Adrenal gland (tissue), 12 donors: ENCODE data around the gene ABCA13. TPM values are rescaled to one million over a fixed set of nuclear protein-coding genes. Genes with fewer than 3 reads are reported as not detected.

Source experiments
- DNase-seq, 7 donors: peaks; one replicate each; pipeline ENCODE4 v3.0.0-alpha.2; 2019 to 2020
- H3K27ac ChIP-seq, 5 donors: fragments of 200-600 bp; sonication (generic) in 4 of 5; 1 replicate in 3 of 5; 2 replicates in 2 of 5; pipeline versions ENCODE4 v1.5.1 to v1.8.0; 2016 to 2020; ENCODE audit warnings: mild to moderate bottlenecking in 1 of 5
- H3K27me3 ChIP-seq: fragments of 200-600 bp; 2 replicates; pipeline ENCODE4 v1.8.0; 2021
- H3K36me3 ChIP-seq, 2 donors: fragments of 200-600 bp; replicated peaks in 1 of 2; 1 replicate in 1 of 2; 2 replicates in 1 of 2; pipeline versions ENCODE4 v1.5.1 to v1.8.0; 2018 to 2022
- H3K4me1 ChIP-seq, 2 donors: fragments of 200-600 bp; replicated peaks in 1 of 2; 1 replicate in 1 of 2; 2 replicates in 1 of 2; pipeline versions ENCODE4 v1.5.1 to v1.8.0; 2018 to 2021
- H3K4me3 ChIP-seq, 4 donors: fragments of 200-600 bp; sonication (generic) in 3 of 4; one replicate each; pipeline ENCODE4 v1.5.1; 2016 to 2018
- H3K9me3 ChIP-seq, 3 donors: fragments of 200-600 bp; sonication (generic) in 1 of 3; replicated peaks in 1 of 3; 1 replicate in 2 of 3; 2 replicates in 1 of 3; pipeline versions ENCODE4 v1.5.1 to v1.8.0; 2016 to 2021
- POLR2A ChIP-seq, 2 donors: fragments of 450-650 bp; IDR thresholded peaks; one replicate each; pipeline ENCODE4 v1.6.1; 2017; ENCODE audit warnings: antibody characterized with exemption in 2 of 2, mild to moderate bottlenecking in 2 of 2, moderate library complexity in 1 of 2
- whole genome bisulfite sequencing, 4 donors: extraction: QIAGEN DNeasy Blood & Tissue Kit in 2 of 4; methylation state at CpG; one replicate each; pipeline versions ENCODE4 v1.1.5 to v1.1.7; 2013 to 2017; 5-methylcytosine and 5-hydroxymethylcytosine counted together
- intact Hi-C, 2 donors: fragments of 100-400 bp; cut with DNase I; formaldehyde crosslinking; loops; one replicate each; pipeline versions ENCODE4 v1.14.1 to v1.15.0; 2022 to 2023
- polyA plus RNA-seq, 3 donors: library from polyadenylated mRNA; stranded (reverse); fragments of 200-250 nt in 2 of 3; fragments of 350-450 nt in 1 of 3; fragmentation: Illumina TruSeq in 1 of 3; extraction: RNeasy Lipid Tissue Mini Kit (QIAGEN cat#74804) in 1 of 3; gene quantifications; one replicate each; pipeline ENCODE4 v1.2.3, GENCODE V29; 2013 to 2014
- total RNA-seq, 9 donors: library from RNA; depleted of rRNA in 4 of 9; stranded (reverse); fragments of >200 nt in 4 of 9; fragments of 120-200 nt in 1 of 9; fragmentation: NEBNext Ultra II Directional in 1 of 9; extraction: Animal tissue kit (Norgen Biotek cat#: 25700) in 1 of 9; gene quantifications; one replicate each; pipeline versions ENCODE4 v1.1.0 to v1.2.4, GENCODE V29; 2013 to 2023
- TF ChIP-seq, protein P1 (sequence below), 6 experiments: fragments of 450-650 bp in 4 of 6; fragments of 200-600 bp in 2 of 6; sonication (generic) in 1 of 6; IDR thresholded peaks; 1 replicate in 5 of 6; 2 replicates in 1 of 6; pipeline versions ENCODE4 v1.5.1 to v1.8.0; 2016 to 2021; ENCODE audit warnings: antibody characterized with exemption in 6 of 6, mild to moderate bottlenecking in 2 of 6, moderate library complexity in 1 of 6
- donor health status: healthy with polysubstance abuse.
- donor health status: Bipolar disorder and iron deficiency.
- donor health status: DM: yes; HTN: yes; CAD: no.
- donor health status: DM: no; HTN: no; CAD: no.
- donor health status: DM: no; HTN: no; CAD: no.
- donor health status: DM: yes; HTN: yes; CAD: no.

ABCA13 gene
- total and polyA plus RNA-seq, 12 donors: 0.03 to 0.94 (median 0.09) TPM; not detected in 4

DNA sequence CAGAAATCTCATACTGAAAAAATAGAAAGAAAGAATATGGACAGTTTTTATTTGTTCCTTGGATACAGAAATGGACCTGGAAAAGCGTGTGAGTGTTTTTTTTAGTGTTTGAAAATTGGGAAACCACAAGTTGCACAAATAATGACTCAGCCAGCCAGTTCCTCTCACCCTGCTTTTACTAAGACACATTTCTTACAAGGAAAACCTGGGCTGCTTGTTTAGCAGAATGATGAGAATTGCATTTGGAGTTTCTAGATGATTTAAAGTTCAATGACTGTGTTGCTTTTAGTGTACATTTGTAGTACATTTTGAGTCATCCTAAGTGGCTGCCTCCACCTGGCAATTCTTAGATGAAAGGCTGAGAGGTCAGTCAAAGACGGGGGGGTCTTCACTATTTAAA, 218.7 kb downstream of the ABCA13 start:
- H3K36me3 ChIP-seq: no peaks in the 10 kb centered on the region
- no peak overlapping the region for H3K27ac ChIP-seq
- no peak for DNase-seq
- no peaks in the 10 kb centered on the region for H3K27me3 ChIP-seq
- intact Hi-C loops: no loop called here
- H3K4me3 ChIP-seq: no peak overlapping the region
- no peaks in the 10 kb centered on the region for H3K9me3 ChIP-seq
- TF ChIP-seq, protein P1, sequence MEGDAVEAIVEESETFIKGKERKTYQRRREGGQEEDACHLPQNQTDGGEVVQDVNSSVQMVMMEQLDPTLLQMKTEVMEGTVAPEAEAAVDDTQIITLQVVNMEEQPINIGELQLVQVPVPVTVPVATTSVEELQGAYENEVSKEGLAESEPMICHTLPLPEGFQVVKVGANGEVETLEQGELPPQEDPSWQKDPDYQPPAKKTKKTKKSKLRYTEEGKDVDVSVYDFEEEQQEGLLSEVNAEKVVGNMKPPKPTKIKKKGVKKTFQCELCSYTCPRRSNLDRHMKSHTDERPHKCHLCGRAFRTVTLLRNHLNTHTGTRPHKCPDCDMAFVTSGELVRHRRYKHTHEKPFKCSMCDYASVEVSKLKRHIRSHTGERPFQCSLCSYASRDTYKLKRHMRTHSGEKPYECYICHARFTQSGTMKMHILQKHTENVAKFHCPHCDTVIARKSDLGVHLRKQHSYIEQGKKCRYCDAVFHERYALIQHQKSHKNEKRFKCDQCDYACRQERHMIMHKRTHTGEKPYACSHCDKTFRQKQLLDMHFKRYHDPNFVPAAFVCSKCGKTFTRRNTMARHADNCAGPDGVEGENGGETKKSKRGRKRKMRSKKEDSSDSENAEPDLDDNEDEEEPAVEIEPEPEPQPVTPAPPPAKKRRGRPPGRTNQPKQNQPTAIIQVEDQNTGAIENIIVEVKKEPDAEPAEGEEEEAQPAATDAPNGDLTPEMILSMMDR (IDR thresholded peaks at IDR 0.05): no peak
- TF ChIP-seq POLR2A (IDR thresholded peaks at IDR 0.05): no peak
- H3K4me1 ChIP-seq: no peaks in the 10 kb centered on the region
- WGBS, 4 donors: 33 to 42% (median 37%) methylated on average over 2 of the region's 2 CpGs

DNA sequence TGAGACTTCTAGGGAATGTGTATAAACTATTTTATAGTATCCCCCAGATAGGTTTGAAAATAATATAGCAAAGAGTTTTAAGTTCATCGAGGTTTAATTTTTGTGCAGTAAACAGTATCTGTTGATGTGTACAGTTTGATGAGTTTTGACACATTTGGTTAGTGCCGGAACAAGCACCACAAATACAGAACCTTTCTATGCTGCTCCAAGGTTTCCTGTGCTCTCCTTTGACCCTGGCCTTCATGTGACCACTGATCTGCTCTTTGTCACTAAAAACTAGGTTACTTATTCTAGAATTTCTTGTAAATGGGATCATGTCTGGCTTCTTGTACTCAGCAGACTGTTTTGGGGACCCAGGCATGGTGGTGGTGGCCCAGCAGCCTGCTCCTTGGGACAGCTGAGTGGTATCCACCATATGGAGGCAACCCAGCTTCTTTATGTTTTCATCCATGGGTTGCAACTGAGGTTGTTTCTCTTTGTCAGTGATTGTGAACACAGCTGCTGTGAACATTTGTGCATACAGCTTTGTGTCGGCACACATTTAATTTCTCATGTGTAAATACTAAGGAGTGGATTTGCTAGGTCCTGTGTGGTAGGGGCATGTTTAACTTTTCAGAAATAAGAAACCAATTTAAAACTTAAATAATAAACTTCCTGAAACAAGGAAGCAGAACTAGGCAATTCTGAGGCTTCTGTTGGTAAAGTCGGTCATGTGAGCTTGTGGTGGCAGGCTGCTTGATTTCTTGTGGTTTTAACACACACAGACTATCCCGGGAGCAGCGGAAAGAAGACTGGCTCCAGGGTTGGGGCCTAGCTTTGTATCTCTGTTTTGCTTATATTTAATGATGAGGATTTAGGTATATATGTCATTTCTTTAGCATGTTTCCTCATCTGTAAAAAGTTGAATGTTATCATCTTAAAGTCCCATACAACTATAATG, 219.4 kb downstream of the ABCA13 start:
- H3K4me3 ChIP-seq: no peak overlapping the region
- peak in 4 of 7 donors; percentile 23 to 47 (median 27) for DNase-seq
- H3K36me3 ChIP-seq: no peaks in the 10 kb centered on the region
- no peaks in the 10 kb centered on the region for H3K4me1 ChIP-seq
- intact Hi-C loops: no loop called here
- H3K27me3 ChIP-seq: no peaks in the 10 kb centered on the region
- TF ChIP-seq POLR2A (IDR thresholded peaks at IDR 0.05): no peak
- TF ChIP-seq, protein P1 (IDR thresholded peaks at IDR 0.05): no peak
- H3K27ac ChIP-seq: no peak overlapping the region
- WGBS, 4 donors: 65 to 76% (median 74%) methylated on average over 6 of the region's 6 CpGs
- no peaks in the 10 kb centered on the region for H3K9me3 ChIP-seq

DNA sequence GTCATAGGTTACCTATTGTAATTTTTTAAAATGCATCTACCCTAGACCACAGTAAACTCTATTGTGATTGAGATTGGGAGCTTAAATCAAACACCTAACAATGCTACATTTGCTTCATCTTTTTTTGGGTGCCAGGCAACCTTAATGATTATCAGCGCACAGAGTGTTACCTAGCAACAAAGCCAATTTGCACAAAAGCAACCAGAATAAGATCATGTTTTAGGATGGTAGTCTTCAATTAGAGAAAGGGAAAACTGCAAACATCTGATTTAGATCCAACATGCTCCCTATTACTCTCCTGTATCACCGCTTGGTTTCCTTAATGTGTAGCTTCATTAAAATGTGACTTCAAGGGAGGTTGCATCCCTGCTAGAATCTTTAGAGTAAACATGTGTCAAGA, 226.9 kb downstream of the ABCA13 start:
- Histone ChIP-seq H3K9me3 (no peaks in the 10 kb centered on the region), H3K4me3 (no peak overlapping the region), H3K27me3 (no peaks in the 10 kb centered on the region), H3K27ac (no peak overlapping the region), H3K36me3 (no peaks in the 10 kb centered on the region), H3K4me1 (no peaks in the 10 kb centered on the region)
- 76 to 95% (median 92%) methylated on average over 2 of the region's 2 CpGs for WGBS, 4 donors
- TF ChIP-seq POLR2A (IDR thresholded peaks at IDR 0.05): no peak
- TF ChIP-seq, protein P1 (IDR thresholded peaks at IDR 0.05): no peak
- intact Hi-C loops: no loop called here
- no peak for DNase-seq

DNA sequence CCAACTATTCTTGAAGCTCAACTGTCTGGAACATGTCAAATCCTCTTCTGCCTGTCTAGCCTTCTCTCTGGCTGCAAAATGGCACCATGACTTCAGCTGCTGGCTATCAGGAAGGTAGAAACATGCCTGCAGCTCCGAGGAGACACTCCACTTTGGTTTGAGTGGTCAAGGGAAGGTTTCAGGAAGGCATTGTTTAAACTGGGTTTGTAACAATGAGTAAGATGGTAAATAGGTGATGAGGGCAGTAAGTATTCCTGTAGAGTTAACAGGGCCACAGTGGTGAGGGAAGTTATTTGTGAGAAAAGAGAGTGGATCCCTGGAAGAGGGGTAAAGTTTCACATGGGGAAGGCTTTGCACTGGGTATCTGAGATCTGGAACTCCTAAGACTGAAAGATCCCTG, 231.5 kb downstream of the ABCA13 start:
- Histone ChIP-seq H3K4me1 (no peaks in the 10 kb centered on the region), H3K27ac (no peak overlapping the region), H3K36me3 (no peaks in the 10 kb centered on the region), H3K4me3 (no peak overlapping the region), H3K27me3 (no peaks in the 10 kb centered on the region), H3K9me3 (no peaks in the 10 kb centered on the region)
- 62 to 79% (median 72%) methylated on average over 1 of the region's 1 CpG for WGBS, 4 donors
- TF ChIP-seq POLR2A (IDR thresholded peaks at IDR 0.05): no peak
- TF ChIP-seq, protein P1 (IDR thresholded peaks at IDR 0.05): no peak
- intact Hi-C loops: no loop called here
- no peak for DNase-seq
